ENCODE data around the gene SLC22A16. TPM values are rescaled to one million over a fixed set of nuclear protein-coding genes. Genes with fewer than 3 reads are reported as not detected.

The SLC22A16 gene
- total and polyA plus RNA-seq, 9 donors = 0.15 to 3.6 (median 0.42) TPM; not detected in 3

- intact Hi-C loops (cut with DNase I) = loop anchor here in 2 of 4 donors (10.0 kb wide), 2 partner anchors 214 to 334 kb away; partner anchors contain the start of gene CDC40 (in 1 of the 2)
- peak overlapping the region in 1 of 2 donors; percentile 43 for H3K27ac ChIP-seq
Measured at GRCh38 chr6:110398778-110399177, 77.6 kb downstream of the SLC22A16 start.

GRCh38 chr6:110395221-110395620 lies 81.2 kb downstream of the SLC22A16 start:
- intact Hi-C loops (cut with DNase I) = loop anchor here in 2 of 4 donors (10.0 kb wide), 2 partner anchors 210 to 330 kb away; partner anchors contain the start of gene CDC40 (in 1 of the 2)
- peak in 4 of 5 donors; percentile 57 to 75 (median 68) for DNase-seq

More at GRCh38 chr6:110398778-110399177, 77.6 kb downstream of the SLC22A16 start:
- Histone ChIP-seq H3K4me1 (ENCODE audit: insufficient read depth) (peaks cover 11% of the 10 kb centered on the region), H3K4me3 (no peak overlapping the region), H3K9me3 (no peaks in the 10 kb centered on the region), H3K27me3 (no peaks in the 10 kb centered on the region), H3K36me3 (no peaks in the 10 kb centered on the region)
- no peak for DNase-seq
- TF ChIP-seq EP300 (IDR thresholded peaks at IDR 0.05) = no peak
- no peak for TF ChIP-seq POLR2A (IDR thresholded peaks at IDR 0.05)
- TF ChIP-seq, protein P1, sequence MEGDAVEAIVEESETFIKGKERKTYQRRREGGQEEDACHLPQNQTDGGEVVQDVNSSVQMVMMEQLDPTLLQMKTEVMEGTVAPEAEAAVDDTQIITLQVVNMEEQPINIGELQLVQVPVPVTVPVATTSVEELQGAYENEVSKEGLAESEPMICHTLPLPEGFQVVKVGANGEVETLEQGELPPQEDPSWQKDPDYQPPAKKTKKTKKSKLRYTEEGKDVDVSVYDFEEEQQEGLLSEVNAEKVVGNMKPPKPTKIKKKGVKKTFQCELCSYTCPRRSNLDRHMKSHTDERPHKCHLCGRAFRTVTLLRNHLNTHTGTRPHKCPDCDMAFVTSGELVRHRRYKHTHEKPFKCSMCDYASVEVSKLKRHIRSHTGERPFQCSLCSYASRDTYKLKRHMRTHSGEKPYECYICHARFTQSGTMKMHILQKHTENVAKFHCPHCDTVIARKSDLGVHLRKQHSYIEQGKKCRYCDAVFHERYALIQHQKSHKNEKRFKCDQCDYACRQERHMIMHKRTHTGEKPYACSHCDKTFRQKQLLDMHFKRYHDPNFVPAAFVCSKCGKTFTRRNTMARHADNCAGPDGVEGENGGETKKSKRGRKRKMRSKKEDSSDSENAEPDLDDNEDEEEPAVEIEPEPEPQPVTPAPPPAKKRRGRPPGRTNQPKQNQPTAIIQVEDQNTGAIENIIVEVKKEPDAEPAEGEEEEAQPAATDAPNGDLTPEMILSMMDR (IDR thresholded peaks at IDR 0.05) = no peak
- 82 to 90% (median 85%) methylated on average over 4 of the region's 4 CpGs for WGBS, 3 donors

GRCh38 chr6:110394409-110394808 lies 82.0 kb downstream of the SLC22A16 start:
- Histone ChIP-seq H3K27me3 (no peaks in the 10 kb centered on the region), H3K4me1 (ENCODE audit: insufficient read depth) (peaks cover 7% of the 10 kb centered on the region), H3K9me3 (no peaks in the 10 kb centered on the region), H3K36me3 (no peaks in the 10 kb centered on the region), H3K27ac (peak overlapping the region in 1 of 2 donors; percentile 16), H3K4me3 (no peak overlapping the region)
- no peak for DNase-seq
- WGBS, 3 donors = 96 to 97% (median 96%) methylated on average over 4 of the region's 4 CpGs
- intact Hi-C loops (cut with DNase I) = loop anchor here (5.0 to 10.0 kb wide), 3 partner anchors 210 to 330 kb away; partner anchors contain the start of genes WASF1 (in 2 of the 4) and CDC40 (in 1 of the 4)
- TF ChIP-seq, protein P1 (IDR thresholded peaks at IDR 0.05) = no peak
- TF ChIP-seq EP300 (IDR thresholded peaks at IDR 0.05) (no peak), POLR2A (IDR thresholded peaks at IDR 0.05) (no peak)

More at GRCh38 chr6:110395221-110395620, 81.2 kb downstream of the SLC22A16 start:
- 4 to 12% (median 5%) methylated on average over 4 of the region's 4 CpGs for WGBS, 3 donors
- Histone ChIP-seq H3K4me3 (no peak overlapping the region), H3K4me1 (ENCODE audit: insufficient read depth) (peaks cover 11% of the 10 kb centered on the region), H3K27me3 (no peaks in the 10 kb centered on the region), H3K9me3 (no peaks in the 10 kb centered on the region), H3K36me3 (no peaks in the 10 kb centered on the region), H3K27ac (peak overlapping the region in 1 of 2 donors; percentile 36)
- TF ChIP-seq POLR2A (IDR thresholded peaks at IDR 0.05) (no peak), EP300 (IDR thresholded peaks at IDR 0.05) (no peak)
- TF ChIP-seq, protein P1 (IDR thresholded peaks at IDR 0.05) = no peak

GRCh38 chr6:110392727-110393126 lies 83.7 kb downstream of the SLC22A16 start:
- DNase-seq = no peak
- WGBS, 3 donors = 79 to 83% (median 82%) methylated on average over 9 of the region's 9 CpGs
- H3K4me3 ChIP-seq = no peak overlapping the region
- H3K27ac ChIP-seq = no peak overlapping the region
- peaks cover 7% of the 10 kb centered on the region for H3K4me1 ChIP-seq (ENCODE audit: insufficient read depth)
- H3K9me3 ChIP-seq = no peaks in the 10 kb centered on the region
- no peaks in the 10 kb centered on the region for H3K27me3 ChIP-seq
- TF ChIP-seq POLR2A (IDR thresholded peaks at IDR 0.05) (no peak), EP300 (IDR thresholded peaks at IDR 0.05) (no peak)
- TF ChIP-seq, protein P1 (IDR thresholded peaks at IDR 0.05) = no peak
- H3K36me3 ChIP-seq = no peaks in the 10 kb centered on the region
- intact Hi-C loops (cut with DNase I) = loop anchor here (5.0 to 10.0 kb wide), 3 partner anchors 208 to 328 kb away; partner anchors contain the start of genes WASF1 (in 2 of the 4) and CDC40 (in 1 of the 4)
